ENCODE data around the gene ANGEL2. TPM values are rescaled to one million over a fixed set of nuclear protein-coding genes. Genes with fewer than 3 reads are reported as not detected.

The ANGEL2 gene
- total RNA-seq, 2 experiments from 2014 or later = 40.1 to 42.7 TPM

DNA sequence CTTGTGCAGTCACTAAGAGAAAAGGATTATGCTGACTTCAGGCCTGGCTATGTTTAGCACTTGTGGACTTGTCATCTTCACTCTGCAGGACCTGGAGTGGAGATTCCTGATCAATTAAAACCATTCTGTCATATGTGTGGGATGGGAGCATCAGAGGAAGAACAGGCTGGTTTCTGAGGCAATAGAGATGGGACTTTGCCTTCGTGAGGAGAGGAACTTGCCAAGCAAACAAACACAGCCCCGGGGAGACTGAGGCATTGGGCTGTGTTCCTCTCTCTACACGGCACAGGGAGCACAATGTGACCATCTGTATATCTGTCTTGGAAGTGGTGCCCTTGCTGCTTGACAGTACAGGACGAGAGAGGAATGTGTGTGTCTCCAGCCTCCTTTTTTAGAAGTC is 42.2 kb downstream of the ANGEL2 start:
- Histone ChIP-seq H3K36me3 (ENCODE audit: insufficient read depth, low read length) (no peaks in the 10 kb centered on the region), H2AFZ (ENCODE audit: low read length) (no peak overlapping the region), H3K79me2 (ENCODE audit: insufficient read depth, low read depth, low read length) (no peaks in the 10 kb centered on the region), H3K4me2 (ENCODE audit: low read length) (no peak overlapping the region), H3K9me3 (ENCODE audit: low read length) (no peaks in the 10 kb centered on the region), H3K9me2 (ENCODE audit: insufficient read depth, low read length) (no peaks in the 10 kb centered on the region), H3K27ac (ENCODE audit: low read depth, low read length, poor library complexity, severe bottlenecking) (no peak overlapping the region), H4K20me1 (ENCODE audit: insufficient read depth, low read length) (no peaks in the 10 kb centered on the region), H3K4me1 (ENCODE audit: insufficient read depth, low read length, poor library complexity, severe bottlenecking) (peaks cover 6% of the 10 kb centered on the region), H3K4me3 (ENCODE audit: low read depth, low read length, poor library complexity, severe bottlenecking) (no peak overlapping the region)
- intact Hi-C loops (cut with micrococcal nuclease; ENCODE audit: unreplicated experiment) = no loop called here
- TF ChIP-seq CTCF (conservative IDR thresholded peaks at IDR 0.05; ENCODE audit: low read length) (no peak), EZH2phosphoT487 (IDR thresholded peaks at IDR 0.05; ENCODE audit: borderline replicate concordance, low read depth, low read length) (no peak)
- CTCF ChIA-PET (ENCODE audit: unreplicated experiment) = no interaction called here
- no peak for DNase-seq (ENCODE audit: low spot score)
- POLR2A ChIA-PET = interaction anchor here (0.7 kb wide), 1 partner anchor 11 kb away, joined by 3 read pairs; no protein-coding TSS in a partner anchor
- BruUV-seq (replicated peaks) = no TSS peak

DNA sequence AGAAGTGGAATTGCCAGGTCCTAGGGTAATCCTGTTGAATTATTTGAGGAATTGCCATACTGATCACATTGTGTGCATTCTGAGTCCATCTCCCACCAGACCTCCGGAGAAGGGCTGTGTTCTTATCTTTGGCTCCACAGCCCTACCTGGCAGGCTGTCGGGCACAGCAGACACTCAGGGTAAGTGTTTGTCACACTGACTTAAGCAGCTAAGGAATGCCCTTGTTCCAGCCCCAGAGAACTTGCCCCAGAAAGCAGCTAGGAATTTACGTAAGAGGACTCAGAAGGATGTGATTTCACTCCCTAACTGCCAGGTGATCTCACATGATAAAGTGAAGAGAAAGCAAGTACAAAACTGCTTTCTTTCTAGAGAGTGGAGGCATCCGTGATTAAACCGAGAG is 44.4 kb downstream of the ANGEL2 start:
- H3K36me3 ChIP-seq (ENCODE audit: insufficient read depth, low read length) = no peaks in the 10 kb centered on the region
- no peaks in the 10 kb centered on the region for H3K9me2 ChIP-seq (ENCODE audit: insufficient read depth, low read length)
- H3K27ac ChIP-seq (ENCODE audit: low read depth, low read length, poor library complexity, severe bottlenecking) = no peak overlapping the region
- no peaks in the 10 kb centered on the region for H4K20me1 ChIP-seq (ENCODE audit: insufficient read depth, low read length)
- H3K4me3 ChIP-seq (ENCODE audit: low read depth, low read length, poor library complexity, severe bottlenecking) = no peak overlapping the region
- ChIA-PET POLR2A (no interaction called here), CTCF (ENCODE audit: unreplicated experiment) (no interaction called here)
- H3K79me2 ChIP-seq (ENCODE audit: insufficient read depth, low read depth, low read length) = no peaks in the 10 kb centered on the region
- no peak overlapping the region for H3K4me2 ChIP-seq (ENCODE audit: low read length)
- H3K9me3 ChIP-seq (ENCODE audit: low read length) = no peaks in the 10 kb centered on the region
- TF ChIP-seq CTCF (conservative IDR thresholded peaks at IDR 0.05; ENCODE audit: low read length) (no peak), EZH2phosphoT487 (IDR thresholded peaks at IDR 0.05; ENCODE audit: borderline replicate concordance, low read depth, low read length) (no peak)
- peaks cover 12% of the 10 kb centered on the region for H3K4me1 ChIP-seq (ENCODE audit: insufficient read depth, low read length, poor library complexity, severe bottlenecking)
- intact Hi-C loops (cut with micrococcal nuclease; ENCODE audit: unreplicated experiment) = no loop called here
- H2AFZ ChIP-seq (ENCODE audit: low read length) = no peak overlapping the region
- no peak for DNase-seq (ENCODE audit: low spot score)
- no TSS peak for BruUV-seq (replicated peaks)

GRCh38 chr1:212970085-212970484 is 45.6 kb downstream of the ANGEL2 start:
- TF ChIP-seq CTCF (conservative IDR thresholded peaks at IDR 0.05; ENCODE audit: low read length) = no peak
- TF ChIP-seq EZH2phosphoT487 (IDR thresholded peaks at IDR 0.05; ENCODE audit: borderline replicate concordance, low read depth, low read length) = no peak
- H3K4me3 ChIP-seq (ENCODE audit: low read depth, low read length, poor library complexity, severe bottlenecking) = no peak overlapping the region
- no peak for DNase-seq (ENCODE audit: low spot score)
- CTCF ChIA-PET (ENCODE audit: unreplicated experiment) = no interaction called here
- POLR2A ChIA-PET = no interaction called here
- H3K27ac ChIP-seq (ENCODE audit: low read depth, low read length, poor library complexity, severe bottlenecking) = no peak overlapping the region
- intact Hi-C loops (cut with micrococcal nuclease; ENCODE audit: unreplicated experiment) = no loop called here
- H3K79me2 ChIP-seq (ENCODE audit: insufficient read depth, low read depth, low read length) = no peaks in the 10 kb centered on the region
- no peak overlapping the region for H2AFZ ChIP-seq (ENCODE audit: low read length)
- BruUV-seq (replicated peaks) = no TSS peak
- H3K4me2 ChIP-seq (ENCODE audit: low read length) = no peak overlapping the region
- H3K9me3 ChIP-seq (ENCODE audit: low read length) = no peaks in the 10 kb centered on the region
- no peaks in the 10 kb centered on the region for H3K9me2 ChIP-seq (ENCODE audit: insufficient read depth, low read length)
- H3K4me1 ChIP-seq (ENCODE audit: insufficient read depth, low read length, poor library complexity, severe bottlenecking) = peaks cover 12% of the 10 kb centered on the region
- H4K20me1 ChIP-seq (ENCODE audit: insufficient read depth, low read length) = no peaks in the 10 kb centered on the region
- no peaks in the 10 kb centered on the region for H3K36me3 ChIP-seq (ENCODE audit: insufficient read depth, low read length)

Measured in OCI-LY7 (cell line).